H9 (cell line): Measurements from ENCODE around the gene RNF157. TPM values are rescaled to one million over a fixed set of nuclear protein-coding genes. Genes with fewer than 3 reads are reported as not detected.

ENCODE experiments used
- DNase-seq: peaks from one replicate; pipeline ENCODE4 v3.0.0-alpha.2; 2017
- H2AFZ ChIP-seq: one replicate; pipeline ENCODE4 v1.6.1; 2013; ENCODE audit warnings: mild to moderate bottlenecking, low read length, control low read depth, moderate library complexity
- H2AK5ac ChIP-seq: 2 replicates; pipeline ENCODE4 v1.6.1; 2013; ENCODE audit warnings: low read length, control low read depth, mixed read lengths; ENCODE audit not compliant: insufficient read length
- H2BK120ac ChIP-seq: one replicate; pipeline ENCODE4 v1.6.1; 2013; ENCODE audit warnings: low read depth, mild to moderate bottlenecking, low read length, control low read depth, inconsistent platforms; ENCODE audit not compliant: poor library complexity, severe bottlenecking
- H2BK12ac ChIP-seq: 2 replicates; pipeline ENCODE4 v1.6.1; 2013; ENCODE audit warnings: low read length, control low read depth, mixed read lengths, low read depth; ENCODE audit not compliant: insufficient read length
- H2BK15ac ChIP-seq: 2 replicates; pipeline ENCODE4 v1.6.1; 2013; ENCODE audit warnings: low read depth, low read length, control low read depth
- H2BK20ac ChIP-seq: one replicate; pipeline ENCODE4 v1.6.1; 2013; ENCODE audit warnings: low read depth, mild to moderate bottlenecking, low read length, control low read depth, inconsistent platforms; ENCODE audit not compliant: poor library complexity, severe bottlenecking
- H2BK5ac ChIP-seq: 2 replicates; pipeline ENCODE4 v1.6.1; 2013; ENCODE audit warnings: low read length, control low read depth, mixed read lengths; ENCODE audit not compliant: insufficient read length
- H3K14ac ChIP-seq: 2 replicates; pipeline ENCODE4 v1.6.1; 2013; ENCODE audit warnings: low read length, control low read depth; ENCODE audit not compliant: insufficient read depth
- H3K18ac ChIP-seq: 2 replicates; pipeline ENCODE4 v1.6.1; 2013; ENCODE audit warnings: low read depth, mild to moderate bottlenecking, mixed read lengths, low read length, control low read depth; ENCODE audit not compliant: insufficient read length
- H3K23ac ChIP-seq: 2 replicates; pipeline ENCODE4 v1.6.1; 2013; ENCODE audit warnings: low read length, control low read depth, mixed read lengths, low read depth; ENCODE audit not compliant: insufficient read length
- H3K23me2 ChIP-seq: 2 replicates; pipeline ENCODE4 v1.6.1; 2013; ENCODE audit warnings: low read depth, mild to moderate bottlenecking, mixed read lengths, low read length, control low read depth; ENCODE audit not compliant: insufficient read length, poor library complexity, severe bottlenecking
- H3K27ac ChIP-seq: 2 replicates; pipeline ENCODE4 v1.5.1; 2013; ENCODE audit warnings: low read length, control low read depth, mixed read lengths, low read depth; ENCODE audit not compliant: insufficient read length
- H3K27me3 ChIP-seq: 2 replicates; pipeline ENCODE4 v1.6.1; 2013; ENCODE audit warnings: low read length, control low read depth, inconsistent platforms; ENCODE audit not compliant: insufficient read depth
- H3K4ac ChIP-seq: 2 replicates; pipeline ENCODE4 v1.6.1; 2013; ENCODE audit warnings: low read depth, mild to moderate bottlenecking, control low read depth, inconsistent platforms, low read length, moderate library complexity
- H3K4me1 ChIP-seq: 2 replicates; pipeline ENCODE4 v1.6.1; 2013; ENCODE audit warnings: low read length, control low read depth, inconsistent platforms; ENCODE audit not compliant: insufficient read depth
- H3K4me2 ChIP-seq: 2 replicates; pipeline ENCODE4 v1.6.1; 2013; ENCODE audit warnings: low read length, control low read depth, mixed read lengths; ENCODE audit not compliant: insufficient read length, insufficient read depth
- H3K56ac ChIP-seq: 2 replicates; pipeline ENCODE4 v1.6.1; 2013; ENCODE audit warnings: low read depth, mild to moderate bottlenecking, mixed read lengths, low read length, control low read depth; ENCODE audit not compliant: insufficient read length
- H3K79me1 ChIP-seq: 2 replicates; pipeline ENCODE4 v1.6.1; 2013; ENCODE audit warnings: low read depth, mild to moderate bottlenecking, moderate library complexity, low read length, control low read depth, inconsistent platforms; ENCODE audit not compliant: insufficient read depth, poor library complexity, severe bottlenecking
- H3K79me2 ChIP-seq: 2 replicates; pipeline ENCODE4 v1.6.1; 2013; ENCODE audit warnings: low read length, control low read depth, inconsistent platforms; ENCODE audit not compliant: insufficient read depth
- H3K9ac ChIP-seq: 2 replicates; pipeline ENCODE4 v1.6.1; 2013; ENCODE audit warnings: low read length, control low read depth, mixed read lengths; ENCODE audit not compliant: insufficient read length; ENCODE audit errors: extremely low read depth
- H3K9me3 ChIP-seq: one replicate; pipeline ENCODE4 v1.6.1; 2013; ENCODE audit warnings: low read depth, low read length, inconsistent platforms; ENCODE audit not compliant: control insufficient read depth
- H3T11ph ChIP-seq: one replicate; pipeline ENCODE4 v1.6.1; 2013; ENCODE audit warnings: mild to moderate bottlenecking, low read length, control low read depth, inconsistent platforms
- H4K20me1 ChIP-seq: one replicate; pipeline ENCODE4 v1.6.1; 2013; ENCODE audit not compliant: control insufficient read depth, insufficient read length, insufficient read depth
- H4K5ac ChIP-seq: 2 replicates; pipeline ENCODE4 v1.6.1; 2013; ENCODE audit warnings: low read depth, mild to moderate bottlenecking, mixed read lengths, low read length, control low read depth; ENCODE audit not compliant: insufficient read length
- H4K8ac ChIP-seq: replicated peaks from 2 replicates; pipeline ENCODE4 v1.6.1; 2013; ENCODE audit warnings: low read length, control low read depth, mixed read lengths, low read depth; ENCODE audit not compliant: insufficient read length
- H4K91ac ChIP-seq: 2 replicates; pipeline ENCODE4 v1.6.1; 2013; ENCODE audit warnings: low read depth, mild to moderate bottlenecking, moderate library complexity, mixed read lengths, low read length, control low read depth; ENCODE audit not compliant: insufficient read length
- H3K27ac Mint-ChIP-seq, 3 experiments: 2 replicates in 2 of 3; 3 replicates in 1 of 3; pipeline ENCODE4 v1.8.0; 2020 to 2021; ENCODE audit warnings: mixed read lengths in 3 of 3, mild to moderate bottlenecking in 1 of 3, moderate library complexity in 1 of 3
- H3K27me3 Mint-ChIP-seq: 2 replicates; pipeline ENCODE4 v1.8.0; 2021; ENCODE audit warnings: low read depth, mild to moderate bottlenecking, moderate library complexity, mixed read lengths
- H3K36me3 Mint-ChIP-seq, 3 experiments: 2 replicates in 2 of 3; 3 replicates in 1 of 3; pipeline ENCODE4 v1.8.0; 2020 to 2021; ENCODE audit warnings: low read depth in 3 of 3, mixed read lengths in 3 of 3; ENCODE audit not compliant: insufficient read depth in 1 of 3
- H3K4me1 Mint-ChIP-seq, 2 experiments: 2 replicates each; pipeline ENCODE4 v1.8.0; 2020; ENCODE audit warnings: mixed read lengths in 2 of 2
- H3K4me3 Mint-ChIP-seq, 2 experiments: 2 replicates in 1 of 2; 3 replicates in 1 of 2; pipeline ENCODE4 v1.8.0; 2020 to 2021; ENCODE audit warnings: mild to moderate bottlenecking in 2 of 2, mixed read lengths in 2 of 2, moderate library complexity in 1 of 2
- H3K9me3 Mint-ChIP-seq, 2 experiments: 2 replicates in 1 of 2; 3 replicates in 1 of 2; pipeline ENCODE4 v1.8.0; 2020; ENCODE audit warnings: mild to moderate bottlenecking in 2 of 2, mixed read lengths in 2 of 2, moderate library complexity in 1 of 2
- WGBS: extraction: QIAGEN DNeasy Blood & Tissue Kit; methylation state at CpG from one replicate; pipeline ENCODE4 v1.1.7; 2013; ENCODE audit warnings: missing lambda C conversion rate, low lambda C conversion rate, mixed read lengths; ENCODE audit not compliant: insufficient read length; ENCODE audit errors: extremely low coverage; 5-methylcytosine and 5-hydroxymethylcytosine counted together
- total RNA-seq: library from RNA; stranded (reverse); gene quantifications from 2 replicates; pipeline ENCODE4 v1.2.1, GENCODE V29; 2021
- TF ChIP-seq, protein P1 (sequence below): fragments of 200-600 bp; sonication (generic); conservative IDR thresholded peaks from 3 replicates; pipeline ENCODE4 v1.8.0; 2021; ENCODE audit warnings: antibody characterized with exemption, mild to moderate bottlenecking

RNF157 gene
- total RNA-seq, 1 experiment from 2014 or later: 9.9 TPM

DNA sequence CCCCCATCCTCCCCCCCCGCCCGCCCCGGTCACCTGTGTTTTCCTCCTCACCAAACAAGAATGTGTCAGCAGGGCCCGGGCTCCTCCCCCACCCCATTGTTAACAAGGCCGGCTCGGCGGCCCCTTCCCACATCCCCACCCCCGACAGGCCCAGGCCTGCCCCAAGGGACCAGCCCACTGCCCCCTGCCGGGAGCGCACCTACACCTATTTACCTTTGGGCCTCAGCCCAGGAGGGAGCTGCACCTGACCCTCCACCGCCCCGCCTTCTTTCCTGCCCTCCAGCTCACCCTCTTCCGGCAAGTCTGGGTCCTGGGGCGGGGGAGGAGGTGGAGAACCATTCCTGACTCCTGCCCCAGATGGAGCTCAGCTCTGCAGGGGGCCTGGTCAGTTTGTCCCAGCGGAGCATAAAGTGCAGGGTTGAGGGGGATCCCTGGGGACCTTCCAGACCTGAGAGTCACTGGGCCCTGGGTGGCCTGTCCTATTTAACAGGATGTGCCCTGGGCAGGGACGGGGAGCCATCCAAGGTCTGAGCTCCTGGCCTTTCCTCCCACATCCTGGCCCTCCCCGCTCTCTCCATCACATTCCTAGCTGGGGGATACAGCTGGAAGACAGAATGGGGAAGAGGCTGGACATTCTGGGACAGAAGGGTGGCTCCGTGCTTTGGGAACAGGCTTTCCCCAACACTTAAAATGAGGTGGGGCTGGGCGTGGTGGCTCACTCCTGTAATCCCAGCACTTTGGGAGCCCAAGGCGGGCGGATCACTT is 107.5 kb downstream of the RNF157 start:
- H2BK15ac ChIP-seq: no peak overlapping the region
- H3K23me2 ChIP-seq: peaks cover 15% of the 10 kb centered on the region
- no peak overlapping the region for H2BK12ac ChIP-seq
- no peak overlapping the region for H3K4ac ChIP-seq
- no peak overlapping the region for H3K27ac ChIP-seq
- Mint-ChIP-seq H3K4me3 (peak overlapping the region; percentile 26 to 60; a peak in 3 of 5 replicates), H3K36me3 (no peaks in the 10 kb centered on the region), H3K9me3 (peaks cover 0 to 3% of the 10 kb centered on the region in 2 experiments; a peak in 2 of 5 replicates), H3K27me3 (peaks cover 36% of the 10 kb centered on the region), H3K4me1 (peaks cover 48 to 64% of the 10 kb centered on the region in 2 experiments), H3K27ac (peak overlapping the region in 2 of 3 experiments; percentile 24 to 36; a peak in 2 of 7 replicates)
- no peak overlapping the region for H4K91ac ChIP-seq
- WGBS: no CpG with 5 or more reads among the region's 21 CpGs
- H3K4me2 ChIP-seq: peak overlapping the region; percentile 57
- H4K20me1 ChIP-seq: no peaks in the 10 kb centered on the region
- H3K4me1 ChIP-seq: peaks cover 10% of the 10 kb centered on the region
- H3K79me2 ChIP-seq: no peaks in the 10 kb centered on the region
- H3K27me3 ChIP-seq: peaks cover 14% of the 10 kb centered on the region; the same call in 1 of the 2 replicates
- H2BK120ac ChIP-seq: no peak overlapping the region
- H3K23ac ChIP-seq: no peak overlapping the region
- H2BK5ac ChIP-seq: no peak overlapping the region
- no peak overlapping the region; the same call in 1 of the 2 replicates for H3K14ac ChIP-seq
- H2AFZ ChIP-seq: no peak overlapping the region
- no peak overlapping the region for H2AK5ac ChIP-seq
- H4K8ac ChIP-seq: no peak overlapping the region
- H3T11ph ChIP-seq: no peak overlapping the region
- no peak overlapping the region for H4K5ac ChIP-seq
- TF ChIP-seq, protein P1, sequence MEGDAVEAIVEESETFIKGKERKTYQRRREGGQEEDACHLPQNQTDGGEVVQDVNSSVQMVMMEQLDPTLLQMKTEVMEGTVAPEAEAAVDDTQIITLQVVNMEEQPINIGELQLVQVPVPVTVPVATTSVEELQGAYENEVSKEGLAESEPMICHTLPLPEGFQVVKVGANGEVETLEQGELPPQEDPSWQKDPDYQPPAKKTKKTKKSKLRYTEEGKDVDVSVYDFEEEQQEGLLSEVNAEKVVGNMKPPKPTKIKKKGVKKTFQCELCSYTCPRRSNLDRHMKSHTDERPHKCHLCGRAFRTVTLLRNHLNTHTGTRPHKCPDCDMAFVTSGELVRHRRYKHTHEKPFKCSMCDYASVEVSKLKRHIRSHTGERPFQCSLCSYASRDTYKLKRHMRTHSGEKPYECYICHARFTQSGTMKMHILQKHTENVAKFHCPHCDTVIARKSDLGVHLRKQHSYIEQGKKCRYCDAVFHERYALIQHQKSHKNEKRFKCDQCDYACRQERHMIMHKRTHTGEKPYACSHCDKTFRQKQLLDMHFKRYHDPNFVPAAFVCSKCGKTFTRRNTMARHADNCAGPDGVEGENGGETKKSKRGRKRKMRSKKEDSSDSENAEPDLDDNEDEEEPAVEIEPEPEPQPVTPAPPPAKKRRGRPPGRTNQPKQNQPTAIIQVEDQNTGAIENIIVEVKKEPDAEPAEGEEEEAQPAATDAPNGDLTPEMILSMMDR: peak; percentile 13; the same call in 1 of the 3 replicates
- H3K9me3 ChIP-seq: no peaks in the 10 kb centered on the region
- no peaks in the 10 kb centered on the region for H3K79me1 ChIP-seq
- H3K9ac ChIP-seq: no peak overlapping the region
- H3K18ac ChIP-seq: peak overlapping the region; percentile 4
- H3K56ac ChIP-seq: no peak overlapping the region
- H2BK20ac ChIP-seq: no peak overlapping the region
- peak; percentile 98 for DNase-seq
